ENCODE results near the gene RAD51AP2. TPM values are rescaled to one million over a fixed set of nuclear protein-coding genes. Genes with fewer than 3 reads are reported as not detected.
A peak's percentile ranks its signal among the peaks of the same experiment; 100 is the strongest.

RAD51AP2 gene
- total and polyA plus RNA-seq, 2 of the 13 experiments (the other 11 are each of a cell fraction or from before 2014, with no cell fraction given): 0.11 to 0.12 TPM

GRCh38 chr2:17545680-17546613 is 27.7 kb upstream of the RAD51AP2 start (continued):
- TF ChIP-seq SOX5 (CRISPR knock-in tag; IDR thresholded peaks at IDR 0.05; ENCODE audit: borderline replicate concordance): peak; percentile 39; the same call in 1 of the 2 replicates
- TF ChIP-seq IKZF5 (CRISPR knock-in tag; IDR thresholded peaks at IDR 0.05): no peak
- TF ChIP-seq ZNF616 (CRISPR knock-in tag; IDR thresholded peaks at IDR 0.05; ENCODE audit: low read depth): no peak
- no peak for TF ChIP-seq TFAP4 (IDR thresholded peaks at IDR 0.05; ENCODE audit: borderline replicate concordance, low read depth)
- no peak for TF ChIP-seq KLF12 (CRISPR knock-in tag; IDR thresholded peaks at IDR 0.05; ENCODE audit: borderline replicate concordance)
- peak; percentile 99 for TF ChIP-seq ASH2L (IDR thresholded peaks at IDR 0.05; ENCODE audit: insufficient read length, low read depth, low read length)
- TF ChIP-seq ZNF33A (CRISPR knock-in tag; IDR thresholded peaks at IDR 0.05; ENCODE audit: borderline replicate concordance): no peak
- TF ChIP-seq CHD2 (IDR thresholded peaks at IDR 0.05; ENCODE audit: low read depth, low read length): no peak
- TF ChIP-seq ZZZ3 (CRISPR knock-in tag; IDR thresholded peaks at IDR 0.05; ENCODE audit: borderline replicate concordance): no peak
- peak; percentile 66 for TF ChIP-seq GATAD2A (CRISPR knock-in tag; IDR thresholded peaks at IDR 0.05)
- TF ChIP-seq E2F2 (CRISPR knock-in tag; IDR thresholded peaks at IDR 0.05; ENCODE audit: borderline replicate concordance): no peak
- TF ChIP-seq FOXP4 (CRISPR knock-in tag; IDR thresholded peaks at IDR 0.05): no peak
- no peak for TF ChIP-seq CSRNP2 (CRISPR knock-in tag; conservative IDR thresholded peaks at IDR 0.05; ENCODE audit: low read depth)
- TF ChIP-seq SP140L (CRISPR knock-in tag; IDR thresholded peaks at IDR 0.05; ENCODE audit: borderline replicate concordance): no peak
- TF ChIP-seq ELF3 (CRISPR knock-in tag; IDR thresholded peaks at IDR 0.05): peak; percentile 51; the same call in 1 of the 2 replicates
- no peak for TF ChIP-seq DR1 (CRISPR knock-in tag; IDR thresholded peaks at IDR 0.05)
- TF ChIP-seq IRF9 (CRISPR knock-in tag; IDR thresholded peaks at IDR 0.05; ENCODE audit: borderline replicate concordance): no peak
- no peak for TF ChIP-seq TGIF2 (CRISPR knock-in tag; IDR thresholded peaks at IDR 0.05)
- TF ChIP-seq ZNF124 (CRISPR knock-in tag; IDR thresholded peaks at IDR 0.05): no peak
- TF ChIP-seq KAT8 (CRISPR knock-in tag; IDR thresholded peaks at IDR 0.05): no peak
- TF ChIP-seq NR2F6 (IDR thresholded peaks at IDR 0.05): peak; percentile 57; the same call in 1 of the 2 replicates
- TF ChIP-seq NR2F6 (CRISPR knock-in tag; IDR thresholded peaks at IDR 0.05): no peak

All from HepG2 (cell line).